Parathyroid adenoma (tissue), 2 donors: ENCODE results near the gene TECTA.

Experiments used
- H2AFZ ChIP-seq: fragments of 300-600 bp; sonication (generic); one replicate; pipeline ENCODE4 v1.7.0; 2017; ENCODE audit warnings: antibody characterized with exemption, mild to moderate bottlenecking
- H3K27ac ChIP-seq: fragments of 300-600 bp; sonication (generic); one replicate; pipeline ENCODE4 v1.7.0; 2017
- H3K27me3 ChIP-seq: fragments of 300-600 bp; sonication (generic); one replicate; pipeline ENCODE4 v1.7.0; 2017; ENCODE audit warnings: low read length; ENCODE audit not compliant: control insufficient read depth, insufficient read depth
- H3K36me3 ChIP-seq: fragments of 300-600 bp; sonication (generic); one replicate; pipeline ENCODE4 v1.7.0; 2017; ENCODE audit warnings: low read length; ENCODE audit not compliant: control insufficient read depth, insufficient read depth
- H3K4me1 ChIP-seq: fragments of 300-600 bp; sonication (generic); one replicate; pipeline ENCODE4 v1.7.0; 2017; ENCODE audit warnings: control low read depth
- H3K4me2 ChIP-seq: fragments of 300-600 bp; sonication (generic); one replicate; pipeline ENCODE4 v1.7.0; 2017; ENCODE audit warnings: low read length
- H3K4me3 ChIP-seq: fragments of 300-600 bp; sonication (generic); one replicate; pipeline ENCODE4 v1.7.0; 2017; ENCODE audit warnings: low read depth, low read length
- H3K79me2 ChIP-seq: fragments of 300-600 bp; sonication (generic); one replicate; pipeline ENCODE4 v1.7.0; 2017; ENCODE audit warnings: control low read depth
- H3K9ac ChIP-seq: fragments of 300-600 bp; sonication (generic); one replicate; pipeline ENCODE4 v1.7.0; 2017; ENCODE audit warnings: mild to moderate bottlenecking
- H3K9me3 ChIP-seq: fragments of 300-600 bp; sonication (generic); one replicate; pipeline ENCODE4 v1.7.0; 2017; ENCODE audit warnings: low read length; ENCODE audit not compliant: control insufficient read depth
- CTCF ChIP-seq: fragments of 300-600 bp; sonication (generic); IDR thresholded peaks from one replicate; pipeline ENCODE4 v1.7.0; 2017; ENCODE audit warnings: antibody characterized with exemption, mild to moderate bottlenecking
- donor health status: primary hyperparathyroidism.

Gene TECTA

GRCh38 chr11:121082670-121083069, 18.4 kb upstream of the TECTA start:
- H3K27ac ChIP-seq, result no peak overlapping the region
- H3K27me3 ChIP-seq, result no peaks in the 10 kb centered on the region
- TF ChIP-seq CTCF, result no peak
- H3K4me3 ChIP-seq, result no peak overlapping the region
- no peak overlapping the region for H2AFZ ChIP-seq
- H3K9ac ChIP-seq, result no peak overlapping the region
- no peaks in the 10 kb centered on the region for H3K36me3 ChIP-seq
- no peaks in the 10 kb centered on the region for H3K9me3 ChIP-seq
- no peaks in the 10 kb centered on the region for H3K79me2 ChIP-seq
- H3K4me1 ChIP-seq, result no peaks in the 10 kb centered on the region
- H3K4me2 ChIP-seq, result no peak overlapping the region

- H3K4me3 ChIP-seq, result no peak overlapping the region
- no peak overlapping the region for H3K27ac ChIP-seq
- no peaks in the 10 kb centered on the region for H3K36me3 ChIP-seq
- no peaks in the 10 kb centered on the region for H3K9me3 ChIP-seq
- H2AFZ ChIP-seq, result no peak overlapping the region
- H3K4me1 ChIP-seq, result no peaks in the 10 kb centered on the region
- no peak overlapping the region for H3K9ac ChIP-seq
- no peaks in the 10 kb centered on the region for H3K79me2 ChIP-seq
- H3K27me3 ChIP-seq, result no peaks in the 10 kb centered on the region
- no peak overlapping the region for H3K4me2 ChIP-seq
- TF ChIP-seq CTCF, result no peak
These were observed 14.2 kb upstream of the TECTA start for GRCh38 chr11:121086866-121087265.

- no peak for TF ChIP-seq CTCF
- no peaks in the 10 kb centered on the region for H3K79me2 ChIP-seq
These were observed 11.5 kb upstream of the TECTA start for GRCh38 chr11:121089566-121089965.

GRCh38 chr11:121090145-121090721, 10.8 kb upstream of the TECTA start:
- Histone ChIP-seq H3K79me2 (no peaks in the 10 kb centered on the region), H3K27ac (no peak overlapping the region)
- TF ChIP-seq CTCF, result no peak

More at GRCh38 chr11:121089566-121089965, 11.5 kb upstream of the TECTA start:
- Histone ChIP-seq H3K4me3 (no peak overlapping the region), H3K4me1 (no peaks in the 10 kb centered on the region), H3K9ac (no peak overlapping the region), H3K27me3 (no peaks in the 10 kb centered on the region), H3K27ac (no peak overlapping the region), H3K36me3 (no peaks in the 10 kb centered on the region), H3K9me3 (no peaks in the 10 kb centered on the region), H2AFZ (no peak overlapping the region), H3K4me2 (no peak overlapping the region)

GRCh38 chr11:121091492-121092152, 9.4 kb upstream of the TECTA start:
- no peak overlapping the region for H3K4me3 ChIP-seq
- no peaks in the 10 kb centered on the region for H3K36me3 ChIP-seq
- H2AFZ ChIP-seq, result no peak overlapping the region
- no peaks in the 10 kb centered on the region for H3K27me3 ChIP-seq
- no peak overlapping the region for H3K9ac ChIP-seq
- H3K4me2 ChIP-seq, result no peak overlapping the region
- no peak overlapping the region for H3K27ac ChIP-seq
- no peak for TF ChIP-seq CTCF
- H3K79me2 ChIP-seq, result no peaks in the 10 kb centered on the region
- H3K9me3 ChIP-seq, result no peaks in the 10 kb centered on the region
- no peaks in the 10 kb centered on the region for H3K4me1 ChIP-seq

More at GRCh38 chr11:121090145-121090721, 10.8 kb upstream of the TECTA start:
- no peaks in the 10 kb centered on the region for H3K36me3 ChIP-seq
- no peaks in the 10 kb centered on the region for H3K4me1 ChIP-seq
- H3K9me3 ChIP-seq, result no peaks in the 10 kb centered on the region
- no peak overlapping the region for H2AFZ ChIP-seq
- H3K9ac ChIP-seq, result no peak overlapping the region
- no peaks in the 10 kb centered on the region for H3K27me3 ChIP-seq
- no peak overlapping the region for H3K4me2 ChIP-seq
- no peak overlapping the region for H3K4me3 ChIP-seq
